HG03280 (cell line): ENCODE measurements around the gene HYKK.
"Not testable (repeated sequence)": the region's sequence is repeated elsewhere in the genome, so short reads cannot be mapped to it uniquely, and the experiment has no call there.

Source experiments
- ATAC-seq: cut with Tn5 transposase; IDR thresholded peaks from one replicate; pipeline ENCODE4 v1.9.1; 2021; ENCODE audit warnings: mild to moderate bottlenecking, moderate library complexity; ENCODE audit not compliant: unreplicated experiment

HYKK gene

GRCh38 chr15:78540141-78540870, 32.9 kb downstream of the HYKK start, which contains the start of gene PSMA4:
Gene PSMA4 (plus strand): TSS chr15:78540444. CDS start chr15:78541928, 1,484 bp downstream.
- ATAC-seq = peak; percentile 84

- ATAC-seq = no peak
These were observed 33.7 kb downstream of the HYKK start for GRCh38 chr15:78540871-78541743.

- ATAC-seq = no peak
These were observed 34.3 kb downstream of the HYKK start for GRCh38 chr15:78541744-78542034.

GRCh38 chr15:78542647-78543046, 35.3 kb downstream of the HYKK start:
- no peak for ATAC-seq

GRCh38 chr15:78550194-78550593, 42.8 kb downstream of the HYKK start:
- ATAC-seq = no peak

GRCh38 chr15:78550815-78551214, 43.4 kb downstream of the HYKK start:
- no peak for ATAC-seq

- ATAC-seq = no peak
These were observed 44.5 kb downstream of the HYKK start for GRCh38 chr15:78551902-78552301.

- ATAC-seq = no peak
These were observed 45.2 kb downstream of the HYKK start for GRCh38 chr15:78552597-78552996.

GRCh38 chr15:78560201-78560600, 52.8 kb downstream of the HYKK start:
- not testable (repeated sequence) for ATAC-seq

- no peak for ATAC-seq
These were observed 54.1 kb downstream of the HYKK start for GRCh38 chr15:78561490-78561889.

- ATAC-seq = no peak
These were observed 55.7 kb downstream of the HYKK start for GRCh38 chr15:78563092-78563491.

- peak; percentile 13 for ATAC-seq
These were observed 57.3 kb downstream of the HYKK start for GRCh38 chr15:78564743-78565096.

- ATAC-seq = peak; percentile 91
These were observed 57.9 kb downstream of the HYKK start, which contains the start of gene CHRNA5 for GRCh38 chr15:78565097-78565950. Gene CHRNA5 (plus strand): TSS chr15:78565520. CDS start chr15:78565720, 200 bp downstream.

GRCh38 chr15:78565951-78566774, 58.8 kb downstream of the HYKK start:
- peak; percentile 21 for ATAC-seq

GRCh38 chr15:78567531-78567930, 60.2 kb downstream of the HYKK start:
- no peak for ATAC-seq

- ATAC-seq = no peak
These were observed 63.3 kb downstream of the HYKK start for GRCh38 chr15:78570710-78571109.

GRCh38 chr15:78571382-78571781, 64.0 kb downstream of the HYKK start:
- ATAC-seq = no peak

GRCh38 chr15:78573416-78573815, 66.0 kb downstream of the HYKK start:
- no peak for ATAC-seq

GRCh38 chr15:78574944-78575343, 67.6 kb downstream of the HYKK start:
- no peak for ATAC-seq
